MM.1S (cell line): ENCODE measurements around the gene FOXJ1.

ENCODE experiments used
- CTCF ChIP-seq: fragments of 300-600 bp; sonication (generic); IDR thresholded peaks from 2 replicates; pipeline ENCODE4 v1.5.1; 2016; ENCODE audit warnings: antibody characterized with exemption, low read length, mixed read lengths
- EZH2 ChIP-seq: fragments of 300-600 bp; sonication (generic); optimal IDR thresholded peaks from 2 replicates; pipeline ENCODE3; 2017; ENCODE audit warnings: low read depth, mild to moderate bottlenecking, antibody characterized with exemption, low read length, mixed read lengths

DNA sequence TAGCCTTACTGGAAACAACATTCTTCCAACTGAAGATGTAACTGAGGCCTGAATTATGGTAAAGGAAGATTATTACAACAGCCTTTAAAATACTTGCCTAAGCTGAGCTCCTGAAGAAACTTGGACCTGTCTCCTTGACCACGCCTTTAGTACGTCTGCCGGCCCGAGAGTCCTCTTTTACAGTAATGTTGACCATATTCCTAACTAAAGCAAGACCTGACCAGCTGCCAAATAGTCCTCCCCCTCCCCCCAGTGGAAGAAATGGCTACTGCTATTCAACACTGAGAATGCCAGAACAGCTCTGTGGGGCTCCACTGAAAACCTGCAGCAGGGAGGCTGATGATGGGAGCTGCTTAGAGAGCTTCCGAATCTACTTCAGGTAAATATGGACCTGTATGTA, 12.6 kb upstream of the FOXJ1 start:
- TF ChIP-seq CTCF (peak; percentile 21; the same call in 1 of the 2 replicates), EZH2 (no peak)
